IPS-20b (cell line): ENCODE measurements around the gene B4GALNT2.
A peak's percentile ranks its signal among the peaks of the same experiment; 100 is the strongest.
"Not testable (repeated sequence)": the region's sequence is repeated elsewhere in the genome, so short reads cannot be mapped to it uniquely, and the experiment has no call there.

Source experiments
- H3K27ac ChIP-seq: one replicate; pipeline ENCODE4 v1.5.1; 2013; ENCODE audit warnings: low read length
- H3K27me3 ChIP-seq: 2 replicates; pipeline ENCODE4 v1.6.1; 2013; ENCODE audit warnings: mild to moderate bottlenecking, low read length, inconsistent platforms; ENCODE audit not compliant: insufficient read depth
- H3K36me3 ChIP-seq: 2 replicates; pipeline ENCODE4 v1.6.1; 2013; ENCODE audit warnings: low read depth, mild to moderate bottlenecking, inconsistent platforms, low read length, moderate library complexity; ENCODE audit not compliant: insufficient read depth
- H3K4me1 ChIP-seq: 2 replicates; pipeline ENCODE4 v1.6.1; 2013; ENCODE audit warnings: mild to moderate bottlenecking, control low read depth, inconsistent platforms, low read length, moderate library complexity; ENCODE audit not compliant: insufficient read depth
- H3K4me3 ChIP-seq: 2 replicates; pipeline ENCODE4 v1.5.1; 2013; ENCODE audit warnings: mild to moderate bottlenecking, low read length, inconsistent platforms
- H3K9ac ChIP-seq: 2 replicates; pipeline ENCODE4 v1.6.1; 2013; ENCODE audit warnings: low read depth, mild to moderate bottlenecking, inconsistent platforms, low read length, moderate library complexity
- H3K9me3 ChIP-seq: 2 replicates; pipeline ENCODE4 v1.6.1; 2013; ENCODE audit warnings: mild to moderate bottlenecking, low read depth, low read length, inconsistent platforms; ENCODE audit not compliant: insufficient read depth

Gene B4GALNT2

GRCh38 chr17:49184522-49184921 lies 52.0 kb downstream of the B4GALNT2 start:
- not testable (repeated sequence) for H3K9ac ChIP-seq, H3K4me1 ChIP-seq, H3K27me3 ChIP-seq, H3K27ac ChIP-seq, H3K9me3 ChIP-seq, H3K4me3 ChIP-seq, H3K36me3 ChIP-seq

GRCh38 chr17:49185381-49185780 lies 52.8 kb downstream of the B4GALNT2 start:
- H3K27ac ChIP-seq, H3K9me3 ChIP-seq, H3K27me3 ChIP-seq, H3K4me1 ChIP-seq, H3K4me3 ChIP-seq, H3K36me3 ChIP-seq, H3K9ac ChIP-seq: not testable (repeated sequence)

- Histone ChIP-seq H3K4me1 (no peaks in the 10 kb centered on the region), H3K9me3 (peaks cover 5% of the 10 kb centered on the region), H3K4me3 (no peak overlapping the region), H3K9ac (no peak overlapping the region), H3K27ac (no peak overlapping the region), H3K36me3 (no peaks in the 10 kb centered on the region), H3K27me3 (no peaks in the 10 kb centered on the region)
These were observed 54.7 kb downstream of the B4GALNT2 start for GRCh38 chr17:49187301-49187700.

GRCh38 chr17:49190932-49191331 lies 58.4 kb downstream of the B4GALNT2 start:
- H3K27ac ChIP-seq: no peak overlapping the region
- H3K4me3 ChIP-seq: no peak overlapping the region
- H3K4me1 ChIP-seq: no peaks in the 10 kb centered on the region
- H3K9ac ChIP-seq: no peak overlapping the region
- no peaks in the 10 kb centered on the region for H3K27me3 ChIP-seq
- H3K36me3 ChIP-seq: no peaks in the 10 kb centered on the region
- H3K9me3 ChIP-seq: peaks cover under 1% of the 10 kb centered on the region

GRCh38 chr17:49191409-49191916 lies 58.9 kb downstream of the B4GALNT2 start:
- peak overlapping the region; percentile 86 for H3K27ac ChIP-seq
- no peaks in the 10 kb centered on the region for H3K27me3 ChIP-seq
- H3K4me3 ChIP-seq: peak overlapping the region; percentile 67

GRCh38 chr17:49191917-49192741 lies 59.6 kb downstream of the B4GALNT2 start:
- Histone ChIP-seq H3K4me1 (no peaks in the 10 kb centered on the region), H3K9ac (peak overlapping the region; percentile 88), H3K36me3 (no peaks in the 10 kb centered on the region), H3K4me3 (peak overlapping the region; percentile 67), H3K9me3 (no peaks in the 10 kb centered on the region), H3K27me3 (no peaks in the 10 kb centered on the region), H3K27ac (peak overlapping the region; percentile 86)

More at GRCh38 chr17:49191409-49191916, 58.9 kb downstream of the B4GALNT2 start:
- Histone ChIP-seq H3K36me3 (no peaks in the 10 kb centered on the region), H3K9me3 (no peaks in the 10 kb centered on the region), H3K9ac (peak overlapping the region; percentile 88; the same call in 1 of the 2 replicates), H3K4me1 (no peaks in the 10 kb centered on the region)

GRCh38 chr17:49193513-49194296 lies 61.1 kb downstream of the B4GALNT2 start:
- Histone ChIP-seq H3K4me3 (peak overlapping the region; percentile 67), H3K4me1 (no peaks in the 10 kb centered on the region), H3K9me3 (no peaks in the 10 kb centered on the region), H3K36me3 (no peaks in the 10 kb centered on the region), H3K9ac (peak overlapping the region; percentile 88; the same call in 1 of the 2 replicates), H3K27me3 (no peaks in the 10 kb centered on the region), H3K27ac (no peak overlapping the region)

GRCh38 chr17:49194297-49194607 lies 61.7 kb downstream of the B4GALNT2 start:
- no peak overlapping the region; the same call in 1 of the 2 replicates for H3K9ac ChIP-seq
- H3K4me1 ChIP-seq: no peaks in the 10 kb centered on the region
- H3K36me3 ChIP-seq: no peaks in the 10 kb centered on the region
- H3K27me3 ChIP-seq: no peaks in the 10 kb centered on the region
- H3K4me3 ChIP-seq: peak overlapping the region; percentile 67; the same call in 1 of the 2 replicates
- no peaks in the 10 kb centered on the region for H3K9me3 ChIP-seq
- no peak overlapping the region for H3K27ac ChIP-seq

- H3K4me1 ChIP-seq: no peaks in the 10 kb centered on the region
- no peaks in the 10 kb centered on the region for H3K36me3 ChIP-seq
- no peaks in the 10 kb centered on the region for H3K9me3 ChIP-seq
- no peaks in the 10 kb centered on the region for H3K27me3 ChIP-seq
- no peak overlapping the region for H3K27ac ChIP-seq
- no peak overlapping the region for H3K9ac ChIP-seq
- H3K4me3 ChIP-seq: no peak overlapping the region
These were observed 63.2 kb downstream of the B4GALNT2 start for GRCh38 chr17:49195751-49196150.

GRCh38 chr17:49196520-49196919 lies 64.0 kb downstream of the B4GALNT2 start:
- no peak overlapping the region for H3K9ac ChIP-seq
- no peaks in the 10 kb centered on the region for H3K4me1 ChIP-seq
- no peak overlapping the region for H3K27ac ChIP-seq
- H3K4me3 ChIP-seq: no peak overlapping the region
- H3K36me3 ChIP-seq: no peaks in the 10 kb centered on the region
- no peaks in the 10 kb centered on the region for H3K9me3 ChIP-seq
- no peaks in the 10 kb centered on the region for H3K27me3 ChIP-seq

- H3K4me1 ChIP-seq: no peaks in the 10 kb centered on the region
- no peak overlapping the region for H3K9ac ChIP-seq
- no peaks in the 10 kb centered on the region for H3K36me3 ChIP-seq
- no peak overlapping the region for H3K4me3 ChIP-seq
- no peaks in the 10 kb centered on the region for H3K9me3 ChIP-seq
- H3K27ac ChIP-seq: no peak overlapping the region
- H3K27me3 ChIP-seq: peaks cover 4% of the 10 kb centered on the region; the same call in 1 of the 2 replicates
These were observed 64.9 kb downstream of the B4GALNT2 start for GRCh38 chr17:49197346-49197998.
